OCI-LY1 (cell line): ENCODE measurements around the gene CNTNAP2.

ENCODE experiments used
- H2AFZ ChIP-seq: fragments of 200-600 bp; sonication (generic), shearing (Covaris generic); 2 replicates; pipeline ENCODE4 v1.6.0; 2014; ENCODE audit warnings: antibody characterized with exemption, mild to moderate bottlenecking, low read length
- H3F3A ChIP-seq: fragments of 200-600 bp; sonication (generic), shearing (Covaris generic); 2 replicates; pipeline ENCODE4 v1.6.0; 2014; ENCODE audit warnings: mild to moderate bottlenecking, antibody characterized with exemption, low read length, moderate library complexity; ENCODE audit not compliant: insufficient read depth
- H3K27ac ChIP-seq: fragments of 200-600 bp; sonication (generic); 2 replicates; pipeline ENCODE4 v1.5.1; 2014; ENCODE audit warnings: low read length, mixed run types, mild to moderate bottlenecking, low read depth; ENCODE audit not compliant: poor library complexity, severe bottlenecking
- H3K27me3 ChIP-seq: fragments of 200-600 bp; sonication (generic); 2 replicates; pipeline ENCODE4 v1.6.0; 2014; ENCODE audit warnings: antibody characterized with exemption, mild to moderate bottlenecking, low read length, moderate library complexity; ENCODE audit not compliant: insufficient read depth
- H3K36me3 ChIP-seq: fragments of 200-600 bp; sonication (generic); 2 replicates; pipeline ENCODE4 v1.6.1; 2014; ENCODE audit warnings: mild to moderate bottlenecking, antibody characterized with exemption, low read length, moderate library complexity, mixed read lengths; ENCODE audit not compliant: insufficient read depth
- H3K4me1 ChIP-seq: fragments of 200-600 bp; sonication (generic); 2 replicates; pipeline ENCODE4 v1.5.1; 2014; ENCODE audit warnings: mild to moderate bottlenecking, low read length, moderate library complexity; ENCODE audit not compliant: insufficient read depth, severe bottlenecking
- H3K4me2 ChIP-seq: fragments of 200-600 bp; sonication (generic), shearing (Covaris generic); 2 replicates; pipeline ENCODE4 v1.6.1; 2014; ENCODE audit warnings: low read length
- H3K4me3 ChIP-seq: fragments of 200-600 bp; sonication (generic); 2 replicates; pipeline ENCODE4 v1.5.1; 2014; ENCODE audit warnings: low read length, low read depth, mild to moderate bottlenecking, mixed read lengths; ENCODE audit not compliant: poor library complexity, severe bottlenecking
- H3K79me2 ChIP-seq: fragments of 200-600 bp; shearing (Covaris generic); 2 replicates; pipeline ENCODE4 v1.6.1; 2016; ENCODE audit warnings: mixed run types, low read length, mixed read lengths; ENCODE audit not compliant: insufficient read depth
- H3K9ac ChIP-seq: fragments of 200-600 bp; sonication (generic), shearing (Covaris generic); 2 replicates; pipeline ENCODE4 v1.6.1; 2014; ENCODE audit warnings: mild to moderate bottlenecking, low read length, mixed read lengths
- H3K9me2 ChIP-seq: fragments of 200-600 bp; sonication (generic), shearing (Covaris generic); 2 replicates; pipeline ENCODE4 v1.6.1; 2014; ENCODE audit warnings: low read depth, mild to moderate bottlenecking, low read length, mixed read lengths
- H3K9me3 ChIP-seq: fragments of 200-600 bp; shearing (Covaris generic); 2 replicates; pipeline ENCODE4 v1.6.1; 2014; ENCODE audit warnings: low read length, mixed read lengths
- H4K20me1 ChIP-seq: fragments of 200-600 bp; sonication (generic), shearing (Covaris generic); 2 replicates; pipeline ENCODE4 v1.6.0; 2016; ENCODE audit warnings: mild to moderate bottlenecking, low read length; ENCODE audit not compliant: insufficient read depth
- EZH2 ChIP-seq: fragments of 200-600 bp; sonication (generic), shearing (Covaris generic); IDR thresholded peaks from 2 replicates; pipeline ENCODE4 v1.8.0; 2017; ENCODE audit warnings: borderline replicate concordance, mixed run types, mild to moderate bottlenecking, antibody characterized with exemption, low read length, moderate library complexity, mixed read lengths
- TF ChIP-seq, protein P1 (sequence below): fragments of 200-600 bp; sonication (generic), shearing (Covaris generic); IDR thresholded peaks from 2 replicates; pipeline ENCODE4 v1.5.1; 2017; ENCODE audit warnings: mild to moderate bottlenecking, antibody characterized with exemption, low read length, moderate library complexity, mixed read lengths

The CNTNAP2 gene

GRCh38 chr7:147405621-147406020 lies 1289.0 kb downstream of the CNTNAP2 start:
- peaks cover 10% of the 10 kb centered on the region for H3K4me1 ChIP-seq
- H3K9me2 ChIP-seq: no peaks in the 10 kb centered on the region
- no peak overlapping the region for H3K27ac ChIP-seq
- no peaks in the 10 kb centered on the region for H3F3A ChIP-seq
- no peaks in the 10 kb centered on the region for H3K27me3 ChIP-seq
- no peaks in the 10 kb centered on the region for H3K79me2 ChIP-seq
- no peak overlapping the region for H3K4me3 ChIP-seq
- H3K4me2 ChIP-seq: no peak overlapping the region
- TF ChIP-seq, protein P1, sequence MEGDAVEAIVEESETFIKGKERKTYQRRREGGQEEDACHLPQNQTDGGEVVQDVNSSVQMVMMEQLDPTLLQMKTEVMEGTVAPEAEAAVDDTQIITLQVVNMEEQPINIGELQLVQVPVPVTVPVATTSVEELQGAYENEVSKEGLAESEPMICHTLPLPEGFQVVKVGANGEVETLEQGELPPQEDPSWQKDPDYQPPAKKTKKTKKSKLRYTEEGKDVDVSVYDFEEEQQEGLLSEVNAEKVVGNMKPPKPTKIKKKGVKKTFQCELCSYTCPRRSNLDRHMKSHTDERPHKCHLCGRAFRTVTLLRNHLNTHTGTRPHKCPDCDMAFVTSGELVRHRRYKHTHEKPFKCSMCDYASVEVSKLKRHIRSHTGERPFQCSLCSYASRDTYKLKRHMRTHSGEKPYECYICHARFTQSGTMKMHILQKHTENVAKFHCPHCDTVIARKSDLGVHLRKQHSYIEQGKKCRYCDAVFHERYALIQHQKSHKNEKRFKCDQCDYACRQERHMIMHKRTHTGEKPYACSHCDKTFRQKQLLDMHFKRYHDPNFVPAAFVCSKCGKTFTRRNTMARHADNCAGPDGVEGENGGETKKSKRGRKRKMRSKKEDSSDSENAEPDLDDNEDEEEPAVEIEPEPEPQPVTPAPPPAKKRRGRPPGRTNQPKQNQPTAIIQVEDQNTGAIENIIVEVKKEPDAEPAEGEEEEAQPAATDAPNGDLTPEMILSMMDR: no peak
- TF ChIP-seq EZH2: no peak
- no peaks in the 10 kb centered on the region for H3K36me3 ChIP-seq
- H3K9ac ChIP-seq: no peak overlapping the region
- H2AFZ ChIP-seq: 0 out of 2 replicates have a peak overlapping the region, but pooled peaks have one; percentile 17
- no peaks in the 10 kb centered on the region for H4K20me1 ChIP-seq
- no peaks in the 10 kb centered on the region for H3K9me3 ChIP-seq

- Histone ChIP-seq H3K9me2 (no peaks in the 10 kb centered on the region), H3K4me2 (no peak overlapping the region), H3F3A (no peaks in the 10 kb centered on the region), H3K9me3 (no peaks in the 10 kb centered on the region), H2AFZ (no peak overlapping the region), H3K27ac (no peak overlapping the region), H3K27me3 (no peaks in the 10 kb centered on the region), H3K4me1 (peaks cover 7% of the 10 kb centered on the region), H3K4me3 (no peak overlapping the region), H3K79me2 (no peaks in the 10 kb centered on the region), H3K9ac (no peak overlapping the region), H3K36me3 (no peaks in the 10 kb centered on the region), H4K20me1 (no peaks in the 10 kb centered on the region)
- no peak for TF ChIP-seq EZH2
- TF ChIP-seq, protein P1: no peak
Observed at GRCh38 chr7:147406521-147407135, 1290.0 kb downstream of the CNTNAP2 start.

- no peaks in the 10 kb centered on the region for H3K9me2 ChIP-seq
- H3K27ac ChIP-seq: no peak overlapping the region
- H4K20me1 ChIP-seq: no peaks in the 10 kb centered on the region
- H3K79me2 ChIP-seq: no peaks in the 10 kb centered on the region
- no peaks in the 10 kb centered on the region for H3K9me3 ChIP-seq
- no peaks in the 10 kb centered on the region for H3K4me1 ChIP-seq
- no peak overlapping the region for H3K4me2 ChIP-seq
- H3F3A ChIP-seq: no peaks in the 10 kb centered on the region
- H3K36me3 ChIP-seq: no peaks in the 10 kb centered on the region
- H3K27me3 ChIP-seq: no peaks in the 10 kb centered on the region
- H3K9ac ChIP-seq: no peak overlapping the region
- TF ChIP-seq EZH2: no peak
- TF ChIP-seq, protein P1: no peak
- H2AFZ ChIP-seq: no peak overlapping the region
- H3K4me3 ChIP-seq: no peak overlapping the region
Observed at GRCh38 chr7:147411096-147411495, 1294.5 kb downstream of the CNTNAP2 start.
